Neural crest cell (in vitro differentiated cells): ENCODE results near the gene COL18A1. TPM values are rescaled to one million over a fixed set of nuclear protein-coding genes. Genes with fewer than 3 reads are reported as not detected.

ENCODE experiments used
- DNase-seq: peaks from one replicate; pipeline ENCODE4 v3.0.0; 2021; ENCODE audit warnings: low read depth, mixed read lengths, low spot score
- H3K27ac Mint-ChIP-seq: one replicate; pipeline ENCODE4 v1.8.0; 2021; ENCODE audit warnings: mild to moderate bottlenecking, mixed read lengths; ENCODE audit not compliant: unreplicated experiment
- H3K27me3 Mint-ChIP-seq: 2 replicates; pipeline ENCODE4 v1.8.0; 2021; ENCODE audit warnings: low read depth, mild to moderate bottlenecking, mixed read lengths
- H3K36me3 Mint-ChIP-seq: 2 replicates; pipeline ENCODE4 v1.8.0; 2021; ENCODE audit warnings: low read depth, mild to moderate bottlenecking, mixed read lengths
- H3K4me1 Mint-ChIP-seq: 2 replicates; pipeline ENCODE4 v1.8.0; 2021; ENCODE audit warnings: mixed read lengths
- H3K4me3 Mint-ChIP-seq: one replicate; pipeline ENCODE4 v1.8.0; 2021; ENCODE audit warnings: mild to moderate bottlenecking, mixed read lengths
- H3K9me3 Mint-ChIP-seq: 2 replicates; pipeline ENCODE4 v1.8.0; 2021; ENCODE audit warnings: mixed read lengths
- CTCF ChIP-seq: fragments of 200-600 bp; sonication (generic); conservative IDR thresholded peaks from 2 replicates; pipeline ENCODE4 v1.5.0; 2021; ENCODE audit warnings: antibody characterized with exemption, mild to moderate bottlenecking
- total RNA-seq: library from RNA; stranded (reverse); gene quantifications from 2 replicates; pipeline ENCODE4 v1.2.1, GENCODE V29; 2021

The COL18A1 gene
- total RNA-seq, 1 donor from 2014 or later = 19.2 TPM

- Mint-ChIP-seq H3K36me3 (peaks cover 10% of the 10 kb centered on the region), H3K4me1 (peaks cover 4% of the 10 kb centered on the region), H3K4me3 (no peak overlapping the region), H3K27me3 (peaks cover 19% of the 10 kb centered on the region), H3K27ac (no peak overlapping the region), H3K9me3 (peaks cover 16% of the 10 kb centered on the region)
- TF ChIP-seq CTCF = no peak
- no peak for DNase-seq
Measured at GRCh38 chr21:45464309-45464708, 59.3 kb downstream of the COL18A1 start.

- no peak overlapping the region for H3K4me3 Mint-ChIP-seq
- H3K27ac Mint-ChIP-seq = no peak overlapping the region
Measured at GRCh38 chr21:45465105-45465504, 60.1 kb downstream of the COL18A1 start.

GRCh38 chr21:45465611-45466329 lies 60.8 kb downstream of the COL18A1 start:
- peaks cover 28% of the 10 kb centered on the region for H3K27me3 Mint-ChIP-seq
- H3K36me3 Mint-ChIP-seq = peaks cover 10% of the 10 kb centered on the region
- TF ChIP-seq CTCF = no peak
- peaks cover 16% of the 10 kb centered on the region for H3K9me3 Mint-ChIP-seq
- peaks cover 11% of the 10 kb centered on the region for H3K4me1 Mint-ChIP-seq
- no peak overlapping the region for H3K4me3 Mint-ChIP-seq
- H3K27ac Mint-ChIP-seq = no peak overlapping the region
- no peak for DNase-seq

More at GRCh38 chr21:45465105-45465504, 60.1 kb downstream of the COL18A1 start:
- peaks cover 16% of the 10 kb centered on the region for H3K9me3 Mint-ChIP-seq
- no peak for TF ChIP-seq CTCF
- no peak for DNase-seq
- H3K27me3 Mint-ChIP-seq = peaks cover 27% of the 10 kb centered on the region
- peaks cover 12% of the 10 kb centered on the region for H3K4me1 Mint-ChIP-seq
- H3K36me3 Mint-ChIP-seq = peaks cover 10% of the 10 kb centered on the region

- Mint-ChIP-seq H3K27me3 (peaks cover 33% of the 10 kb centered on the region), H3K4me3 (no peak overlapping the region), H3K4me1 (peaks cover 19% of the 10 kb centered on the region), H3K9me3 (peaks cover 14% of the 10 kb centered on the region), H3K27ac (peak overlapping the region; percentile 35), H3K36me3 (peaks cover 8% of the 10 kb centered on the region)
- TF ChIP-seq CTCF = no peak
- DNase-seq = no peak
Measured at GRCh38 chr21:45466330-45467220, 61.6 kb downstream of the COL18A1 start.

- DNase-seq = no peak
- H3K27ac Mint-ChIP-seq = no peak overlapping the region
- peaks cover 6% of the 10 kb centered on the region for H3K36me3 Mint-ChIP-seq
- peaks cover 34% of the 10 kb centered on the region for H3K27me3 Mint-ChIP-seq
- TF ChIP-seq CTCF = no peak
- peaks cover 21% of the 10 kb centered on the region for H3K4me1 Mint-ChIP-seq
- peaks cover 9% of the 10 kb centered on the region for H3K9me3 Mint-ChIP-seq
- H3K4me3 Mint-ChIP-seq = no peak overlapping the region
Measured at GRCh38 chr21:45467221-45467779, 62.3 kb downstream of the COL18A1 start.
